ENCODE data around the gene RERE. TPM values are rescaled to one million over a fixed set of nuclear protein-coding genes. Genes with fewer than 3 reads are reported as not detected.
"Not testable (repeated sequence)": the region's sequence is repeated elsewhere in the genome, so short reads cannot be mapped to it uniquely, and the experiment has no call there.

Gene RERE
- polyA plus RNA-seq, 1 experiment = 14.3 TPM

DNA sequence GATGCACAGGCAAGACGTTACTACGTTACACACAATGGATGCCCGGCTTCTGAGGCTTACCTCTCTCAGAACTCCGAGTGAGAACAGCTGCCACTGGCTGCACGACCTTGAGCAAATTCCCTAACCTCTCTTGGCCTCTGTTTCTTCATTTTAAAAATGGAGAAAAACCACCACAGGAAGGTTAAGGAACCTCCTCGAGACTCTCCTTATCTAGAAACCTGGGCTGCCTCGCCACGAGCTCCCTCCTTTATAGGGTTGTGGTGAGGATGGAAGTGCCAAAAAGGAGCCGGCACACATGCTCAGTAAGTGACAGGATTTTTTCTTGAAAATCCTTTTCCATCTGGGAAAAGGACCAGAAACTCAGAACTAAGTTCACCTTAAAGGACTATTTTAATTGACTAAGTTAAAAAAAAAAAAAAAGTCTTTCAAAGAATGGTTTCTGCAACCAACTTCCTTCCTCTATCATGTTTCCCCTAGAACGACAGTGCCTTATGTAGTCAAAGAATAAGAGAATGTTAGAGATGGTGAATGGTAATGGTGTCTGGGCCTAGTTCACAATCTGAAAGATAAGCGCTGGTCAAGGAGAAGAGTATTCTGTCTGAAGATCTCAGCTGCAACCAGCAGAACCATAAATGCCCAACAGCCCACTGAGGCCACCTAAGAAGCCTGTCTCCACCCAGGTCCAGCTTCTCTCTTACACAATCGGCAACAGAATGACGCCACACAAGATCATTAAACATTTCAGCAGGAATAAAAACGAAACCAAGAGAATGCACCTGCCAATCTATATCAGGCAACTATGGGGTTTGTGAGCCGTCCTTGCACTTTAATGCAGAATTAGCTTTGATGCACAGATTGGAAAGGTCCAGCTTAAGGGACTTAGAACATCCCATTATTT lies 434.6 kb downstream of the RERE start:
- CTCF ChIA-PET = interaction anchor here (0.7 kb wide), 1 partner anchor 440 kb away, joined by 4 read pairs; no protein-coding TSS in a partner anchor
- no peaks in the 10 kb centered on the region for H3K9me3 ChIP-seq (ENCODE audit: control insufficient read depth, insufficient read depth, low read length)
- H3K27ac ChIP-seq (ENCODE audit: low read depth, low read length) = no peak overlapping the region
- no peak for DNase-seq (ENCODE audit: low read depth, low spot score)
- no peaks in the 10 kb centered on the region for H3K27me3 ChIP-seq (ENCODE audit: control insufficient read depth, insufficient read depth, low read length)
- TF ChIP-seq, protein P1, sequence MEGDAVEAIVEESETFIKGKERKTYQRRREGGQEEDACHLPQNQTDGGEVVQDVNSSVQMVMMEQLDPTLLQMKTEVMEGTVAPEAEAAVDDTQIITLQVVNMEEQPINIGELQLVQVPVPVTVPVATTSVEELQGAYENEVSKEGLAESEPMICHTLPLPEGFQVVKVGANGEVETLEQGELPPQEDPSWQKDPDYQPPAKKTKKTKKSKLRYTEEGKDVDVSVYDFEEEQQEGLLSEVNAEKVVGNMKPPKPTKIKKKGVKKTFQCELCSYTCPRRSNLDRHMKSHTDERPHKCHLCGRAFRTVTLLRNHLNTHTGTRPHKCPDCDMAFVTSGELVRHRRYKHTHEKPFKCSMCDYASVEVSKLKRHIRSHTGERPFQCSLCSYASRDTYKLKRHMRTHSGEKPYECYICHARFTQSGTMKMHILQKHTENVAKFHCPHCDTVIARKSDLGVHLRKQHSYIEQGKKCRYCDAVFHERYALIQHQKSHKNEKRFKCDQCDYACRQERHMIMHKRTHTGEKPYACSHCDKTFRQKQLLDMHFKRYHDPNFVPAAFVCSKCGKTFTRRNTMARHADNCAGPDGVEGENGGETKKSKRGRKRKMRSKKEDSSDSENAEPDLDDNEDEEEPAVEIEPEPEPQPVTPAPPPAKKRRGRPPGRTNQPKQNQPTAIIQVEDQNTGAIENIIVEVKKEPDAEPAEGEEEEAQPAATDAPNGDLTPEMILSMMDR (IDR thresholded peaks at IDR 0.05; ENCODE audit: low read depth, low read length) = no peak
- POLR2A ChIA-PET = no interaction called here
- no peak overlapping the region for H3K4me3 ChIP-seq (ENCODE audit: low read depth, low read length)

DNA sequence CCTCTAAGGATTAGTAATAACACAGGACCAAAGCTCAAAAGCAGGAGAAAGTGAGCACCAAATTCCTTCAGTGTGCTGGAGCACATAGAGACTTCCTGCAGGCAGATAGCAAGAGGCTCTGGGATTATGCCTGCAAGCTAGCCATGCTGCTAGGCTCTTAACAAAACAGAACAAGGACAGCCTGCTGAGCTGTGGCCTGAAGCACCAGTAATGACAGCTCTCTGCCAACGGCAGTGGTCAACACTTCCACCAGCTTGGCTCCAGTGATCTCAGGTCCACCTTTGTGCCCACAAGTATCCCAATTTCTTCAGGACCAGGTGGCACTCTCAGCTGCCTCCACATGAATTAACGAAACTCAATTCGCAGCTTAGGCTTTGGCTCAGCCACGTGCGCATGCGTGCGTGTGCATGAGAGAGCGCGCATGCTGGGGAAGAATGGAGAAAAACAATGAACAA lies 435.4 kb downstream of the RERE start:
- no peak overlapping the region for H3K4me3 ChIP-seq (ENCODE audit: low read depth, low read length)
- CTCF ChIA-PET = interaction anchor here (0.7 kb wide), 1 partner anchor 440 kb away, joined by 4 read pairs; no protein-coding TSS in a partner anchor
- H3K27ac ChIP-seq (ENCODE audit: low read depth, low read length) = no peak overlapping the region
- POLR2A ChIA-PET = no interaction called here
- TF ChIP-seq, protein P1 (IDR thresholded peaks at IDR 0.05; ENCODE audit: low read depth, low read length) = no peak
- no peaks in the 10 kb centered on the region for H3K27me3 ChIP-seq (ENCODE audit: control insufficient read depth, insufficient read depth, low read length)
- H3K9me3 ChIP-seq (ENCODE audit: control insufficient read depth, insufficient read depth, low read length) = no peaks in the 10 kb centered on the region
- no peak for DNase-seq (ENCODE audit: low read depth, low spot score)

DNA sequence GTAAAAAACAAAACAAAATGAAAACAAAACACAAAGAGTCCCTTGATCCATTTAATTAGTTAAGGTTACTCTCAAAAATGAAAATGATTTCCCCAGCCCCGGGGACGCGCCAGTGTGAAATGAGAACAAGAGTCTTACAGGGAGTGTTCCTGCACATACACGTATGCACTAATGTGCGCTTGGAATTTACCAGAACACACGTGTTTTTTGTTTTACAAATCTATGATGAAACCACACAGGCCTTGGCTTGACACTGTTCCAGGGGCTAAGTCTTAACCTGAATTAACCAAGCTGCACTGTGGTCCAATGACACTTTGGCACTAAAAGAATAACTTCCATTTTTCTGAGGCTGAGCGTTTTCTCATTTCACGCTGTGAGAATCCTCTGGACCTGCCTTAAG lies 435.8 kb downstream of the RERE start:
- H3K27me3 ChIP-seq (ENCODE audit: control insufficient read depth, insufficient read depth, low read length) = no peaks in the 10 kb centered on the region
- DNase-seq (ENCODE audit: low read depth, low spot score) = no peak
- no peak overlapping the region for H3K4me3 ChIP-seq (ENCODE audit: low read depth, low read length)
- TF ChIP-seq, protein P1 (IDR thresholded peaks at IDR 0.05; ENCODE audit: low read depth, low read length) = no peak
- H3K9me3 ChIP-seq (ENCODE audit: control insufficient read depth, insufficient read depth, low read length) = no peaks in the 10 kb centered on the region
- H3K27ac ChIP-seq (ENCODE audit: low read depth, low read length) = no peak overlapping the region
- ChIA-PET CTCF (no interaction called here), POLR2A (no interaction called here)

DNA sequence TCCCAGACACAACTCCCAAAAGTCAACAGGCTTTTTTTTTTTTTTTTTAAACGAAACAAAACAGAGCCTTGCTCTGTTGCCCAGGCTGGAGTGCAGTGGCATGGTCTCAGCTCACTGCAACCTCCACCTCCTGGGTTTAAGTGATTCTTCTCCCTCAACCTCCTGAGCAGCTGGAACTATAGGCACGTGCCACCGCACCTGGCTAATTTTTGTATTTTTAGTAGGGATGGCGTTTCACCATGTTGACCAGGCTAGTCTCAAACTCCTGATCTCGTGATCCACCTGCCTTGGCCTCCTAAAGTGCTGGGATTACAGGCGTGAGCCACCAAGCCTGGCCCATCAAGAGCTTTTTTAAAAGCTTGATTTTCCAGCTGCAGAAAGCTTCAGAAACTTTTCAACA lies 437.1 kb downstream of the RERE start:
- POLR2A ChIA-PET; DNase-seq (ENCODE audit: low read depth, low spot score); H3K27ac ChIP-seq (ENCODE audit: low read depth, low read length); H3K9me3 ChIP-seq (ENCODE audit: control insufficient read depth, insufficient read depth, low read length); H3K4me3 ChIP-seq (ENCODE audit: low read depth, low read length); H3K27me3 ChIP-seq (ENCODE audit: control insufficient read depth, insufficient read depth, low read length): not testable (repeated sequence)
- CTCF ChIA-PET = interaction anchor here (1.0 kb wide), 1 partner anchor 29 kb away, joined by 3 read pairs; no protein-coding TSS in a partner anchor

DNA sequence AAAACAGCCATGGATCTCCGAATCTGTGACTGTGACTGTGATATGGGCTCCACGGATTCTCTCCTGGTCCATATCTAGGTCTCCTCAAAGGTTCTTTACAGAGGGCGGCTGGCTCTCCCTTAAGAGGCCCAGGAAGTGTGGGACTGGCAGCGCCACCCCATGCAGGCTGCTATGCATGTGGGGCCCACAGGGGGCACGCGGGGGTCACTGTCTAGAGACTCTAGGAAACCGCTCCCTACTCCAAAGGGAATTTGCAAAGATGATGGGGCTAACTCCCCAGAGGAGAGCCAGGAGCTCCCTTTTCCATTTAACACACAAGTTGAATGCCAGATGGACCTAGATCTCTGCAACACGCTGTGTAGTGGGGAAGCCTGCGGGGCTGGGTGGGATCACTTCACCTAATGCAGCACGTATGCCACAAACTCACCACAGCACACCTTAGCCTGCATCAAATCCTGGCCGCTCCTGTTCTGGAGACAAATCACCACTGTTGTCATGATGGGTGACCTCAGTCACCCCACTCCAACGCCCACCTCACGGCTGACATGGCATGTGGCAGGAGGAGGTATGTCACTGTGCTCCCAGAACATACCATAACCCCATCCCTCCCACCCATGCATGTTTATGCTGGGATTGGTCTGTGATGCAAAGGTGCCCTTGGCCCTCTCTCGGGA lies 437.8 kb downstream of the RERE start:
- DNase-seq (ENCODE audit: low read depth, low spot score) = no peak
- ChIA-PET POLR2A (no interaction called here), CTCF (interaction anchor here (1.0 kb wide), 1 partner anchor 29 kb away, joined by 3 read pairs; no protein-coding TSS in a partner anchor)
- Histone ChIP-seq H3K4me3 (ENCODE audit: low read depth, low read length) (no peak overlapping the region), H3K27ac (ENCODE audit: low read depth, low read length) (no peak overlapping the region), H3K27me3 (ENCODE audit: control insufficient read depth, insufficient read depth, low read length) (no peaks in the 10 kb centered on the region), H3K9me3 (ENCODE audit: control insufficient read depth, insufficient read depth, low read length) (no peaks in the 10 kb centered on the region)
- TF ChIP-seq, protein P1 (IDR thresholded peaks at IDR 0.05; ENCODE audit: low read depth, low read length) = no peak

Measured in AG04450 (cell line).